ENCODE results near the gene TRIM33.
"Not testable (repeated sequence)": the region's sequence is repeated elsewhere in the genome, so short reads cannot be mapped to it uniquely, and the experiment has no call there.

Gene TRIM33

DNA sequence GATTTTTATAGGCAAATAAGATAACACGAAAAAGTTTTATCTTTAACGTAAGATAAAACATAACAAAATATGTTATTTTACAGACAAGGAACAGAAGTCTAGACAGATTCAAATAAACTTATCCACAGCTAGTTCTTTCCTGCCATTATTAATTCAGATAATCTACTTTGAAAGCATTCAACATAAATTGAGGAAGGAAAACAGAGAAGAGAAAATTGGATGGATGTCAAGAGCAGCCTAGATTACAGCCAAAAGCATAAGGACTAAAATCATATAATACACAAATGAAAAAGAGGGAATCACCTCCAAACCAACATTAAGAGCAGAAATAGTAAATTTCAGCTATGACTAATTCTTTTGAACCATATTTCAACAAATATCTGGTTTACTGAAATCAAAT, 15.5 kb downstream of the TRIM33 start:
- in situ Hi-C loops (cut with HindIII; ENCODE audit: low sequenced_read_pairs): no loop called here
- no peak for DNase-seq (ENCODE audit: low read depth)
- TF ChIP-seq, protein P1, sequence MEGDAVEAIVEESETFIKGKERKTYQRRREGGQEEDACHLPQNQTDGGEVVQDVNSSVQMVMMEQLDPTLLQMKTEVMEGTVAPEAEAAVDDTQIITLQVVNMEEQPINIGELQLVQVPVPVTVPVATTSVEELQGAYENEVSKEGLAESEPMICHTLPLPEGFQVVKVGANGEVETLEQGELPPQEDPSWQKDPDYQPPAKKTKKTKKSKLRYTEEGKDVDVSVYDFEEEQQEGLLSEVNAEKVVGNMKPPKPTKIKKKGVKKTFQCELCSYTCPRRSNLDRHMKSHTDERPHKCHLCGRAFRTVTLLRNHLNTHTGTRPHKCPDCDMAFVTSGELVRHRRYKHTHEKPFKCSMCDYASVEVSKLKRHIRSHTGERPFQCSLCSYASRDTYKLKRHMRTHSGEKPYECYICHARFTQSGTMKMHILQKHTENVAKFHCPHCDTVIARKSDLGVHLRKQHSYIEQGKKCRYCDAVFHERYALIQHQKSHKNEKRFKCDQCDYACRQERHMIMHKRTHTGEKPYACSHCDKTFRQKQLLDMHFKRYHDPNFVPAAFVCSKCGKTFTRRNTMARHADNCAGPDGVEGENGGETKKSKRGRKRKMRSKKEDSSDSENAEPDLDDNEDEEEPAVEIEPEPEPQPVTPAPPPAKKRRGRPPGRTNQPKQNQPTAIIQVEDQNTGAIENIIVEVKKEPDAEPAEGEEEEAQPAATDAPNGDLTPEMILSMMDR (IDR thresholded peaks at IDR 0.05; ENCODE audit: low read depth, low read length, missing control alignments): no peak
- no peak overlapping the region for H3K4me3 ChIP-seq (ENCODE audit: low read depth, low read length)

DNA sequence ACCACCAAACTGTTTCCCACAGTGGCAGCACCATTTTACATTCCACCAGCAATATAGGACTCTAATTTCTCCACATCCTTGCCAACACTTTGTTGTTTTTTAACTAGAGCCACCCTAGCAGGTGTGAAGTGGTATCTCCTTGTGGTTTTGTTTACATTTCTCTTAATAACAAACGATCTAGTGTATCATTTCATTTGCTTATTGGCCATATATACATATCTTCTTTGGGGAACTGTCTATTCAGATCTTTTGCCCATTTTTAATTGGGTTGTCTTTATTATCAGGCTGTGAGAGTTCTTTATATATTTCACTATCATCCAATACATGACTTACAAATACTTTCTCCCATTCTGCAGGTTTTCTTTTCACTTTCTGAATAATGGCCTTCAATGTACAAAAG, 18.0 kb downstream of the TRIM33 start:
- in situ Hi-C loops (cut with HindIII; ENCODE audit: low sequenced_read_pairs): no loop called here
- no peak for DNase-seq (ENCODE audit: low read depth)
- TF ChIP-seq, protein P1 (IDR thresholded peaks at IDR 0.05; ENCODE audit: low read depth, low read length, missing control alignments): no peak
- no peak overlapping the region for H3K4me3 ChIP-seq (ENCODE audit: low read depth, low read length)

DNA sequence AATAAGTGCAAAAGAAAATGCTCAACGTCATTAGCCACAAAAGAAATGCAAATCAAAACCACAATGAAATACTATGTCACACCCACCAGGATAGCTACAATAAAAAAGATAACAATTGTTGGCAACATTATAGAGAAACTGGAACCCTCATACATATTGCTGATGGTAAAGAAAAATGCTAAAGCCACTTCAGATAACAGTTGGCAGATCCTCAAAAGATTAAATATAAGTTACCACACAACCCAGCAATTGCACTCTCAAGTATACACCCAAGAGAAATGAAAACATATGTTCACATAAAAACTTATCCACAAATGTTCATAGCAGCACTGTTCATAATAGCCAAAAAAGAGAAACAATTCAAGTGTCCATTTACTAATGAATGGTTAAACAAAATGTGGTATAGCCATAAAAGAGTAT, 20.7 kb downstream of the TRIM33 start:
- DNase-seq (ENCODE audit: low read depth): no peak
- TF ChIP-seq, protein P1 (IDR thresholded peaks at IDR 0.05; ENCODE audit: low read depth, low read length, missing control alignments): no peak
- in situ Hi-C loops (cut with HindIII; ENCODE audit: low sequenced_read_pairs): no loop called here
- H3K4me3 ChIP-seq (ENCODE audit: low read depth, low read length): no peak overlapping the region

DNA sequence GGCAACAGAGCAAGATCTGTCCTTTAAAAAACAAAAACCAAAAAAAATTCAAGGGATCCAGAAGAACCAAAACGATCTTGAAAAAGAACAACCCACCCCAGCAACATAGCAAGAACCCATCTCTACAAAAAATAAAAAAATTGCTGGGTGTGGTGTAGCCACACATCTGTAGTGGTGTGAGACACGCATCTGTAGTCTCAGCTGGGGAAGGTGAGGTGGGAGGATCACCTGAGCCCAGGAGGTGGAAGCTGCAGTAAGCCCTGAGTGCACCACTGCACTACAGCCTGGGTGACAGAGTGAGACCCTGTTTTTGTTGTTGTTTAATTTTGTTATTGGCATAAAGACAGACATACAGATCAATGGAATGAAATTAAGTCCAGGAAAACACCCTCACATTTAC, 22.3 kb downstream of the TRIM33 start:
- in situ Hi-C loops (cut with HindIII; ENCODE audit: low sequenced_read_pairs): no loop called here
- TF ChIP-seq, protein P1 (IDR thresholded peaks at IDR 0.05; ENCODE audit: low read depth, low read length, missing control alignments): no peak
- DNase-seq (ENCODE audit: low read depth): no peak
- no peak overlapping the region for H3K4me3 ChIP-seq (ENCODE audit: low read depth, low read length)

DNA sequence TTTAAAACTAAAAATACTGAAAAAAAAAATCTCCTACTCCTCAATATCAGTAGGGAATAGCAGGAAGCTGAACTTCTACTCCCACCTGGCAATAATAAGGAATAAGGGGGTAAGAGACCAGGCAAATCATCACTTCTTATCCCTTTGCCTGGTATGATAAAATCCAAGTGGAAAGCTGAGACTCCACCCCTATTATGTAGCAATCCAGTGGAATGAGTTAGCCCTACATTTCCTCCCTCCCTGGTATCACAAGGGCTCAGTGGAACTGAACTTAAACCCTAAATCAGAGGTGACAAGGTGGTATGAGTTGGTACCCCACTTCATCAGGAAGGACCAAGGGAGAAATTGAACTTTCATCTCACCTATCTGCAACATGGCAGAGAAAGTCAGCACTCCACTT, 25.7 kb downstream of the TRIM33 start:
- no peak overlapping the region for H3K4me3 ChIP-seq (ENCODE audit: low read depth, low read length)
- DNase-seq (ENCODE audit: low read depth): no peak
- TF ChIP-seq, protein P1 (IDR thresholded peaks at IDR 0.05; ENCODE audit: low read depth, low read length, missing control alignments): no peak
- in situ Hi-C loops (cut with HindIII; ENCODE audit: low sequenced_read_pairs): no loop called here

DNA sequence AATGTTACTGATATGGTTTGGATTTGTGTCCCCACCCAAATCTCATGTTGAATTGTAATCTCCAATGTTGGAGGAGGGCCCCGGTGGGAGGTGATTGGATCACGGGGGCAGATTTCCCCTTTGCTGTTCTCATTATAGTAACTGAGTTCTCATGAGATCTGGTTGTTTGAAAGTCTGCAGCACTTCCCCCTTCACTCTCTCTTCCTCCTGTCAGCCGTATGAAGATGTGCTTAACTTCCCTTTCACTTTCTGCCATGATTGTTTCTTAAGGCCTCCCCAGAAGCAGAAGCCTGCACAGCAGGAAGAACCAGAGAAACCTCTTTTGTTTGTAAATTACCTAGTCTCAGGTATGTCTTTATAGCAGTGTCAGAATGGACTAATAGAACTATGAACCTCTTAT, 28.4 kb downstream of the TRIM33 start:
- no peak for DNase-seq (ENCODE audit: low read depth)
- TF ChIP-seq, protein P1 (IDR thresholded peaks at IDR 0.05; ENCODE audit: low read depth, low read length, missing control alignments): no peak
- in situ Hi-C loops (cut with HindIII; ENCODE audit: low sequenced_read_pairs): no loop called here
- H3K4me3 ChIP-seq (ENCODE audit: low read depth, low read length): no peak overlapping the region

DNA sequence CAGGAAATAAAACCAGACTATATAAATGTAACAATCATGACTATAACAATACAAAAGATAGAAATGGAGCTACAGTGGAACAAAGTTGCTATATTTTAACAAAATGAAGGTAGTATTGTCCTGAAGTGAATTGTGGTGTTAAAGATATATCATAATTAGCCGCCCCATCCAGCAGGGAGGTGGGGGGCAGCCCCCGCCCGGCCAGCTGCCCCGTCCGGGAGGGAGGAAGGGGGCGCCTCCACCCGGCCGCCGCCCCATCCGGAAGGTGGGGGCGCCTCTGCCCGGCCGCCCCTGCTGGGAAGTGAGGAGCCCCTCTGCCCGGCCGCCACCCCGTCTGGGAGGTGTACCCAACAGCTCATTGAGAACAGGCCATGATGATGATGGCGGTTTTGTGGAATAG, 31.4 kb downstream of the TRIM33 start:
- in situ Hi-C loops (cut with HindIII; ENCODE audit: low sequenced_read_pairs); H3K4me3 ChIP-seq (ENCODE audit: low read depth, low read length); DNase-seq (ENCODE audit: low read depth): not testable (repeated sequence)
